ENCODE measurements around the gene EIPR1. TPM values are rescaled to one million over a fixed set of nuclear protein-coding genes. Genes with fewer than 3 reads are reported as not detected.
"Not testable (repeated sequence)": the region's sequence is repeated elsewhere in the genome, so short reads cannot be mapped to it uniquely, and the experiment has no call there.

Gene EIPR1
- total RNA-seq, 1 experiment from 2014 or later: 69.5 TPM

GRCh38 chr2:3298191-3298590 is 79.4 kb downstream of the EIPR1 start:
- in situ Hi-C loops (cut with HindIII; ENCODE audit: low sequenced_read_pairs): no loop called here
- no peak for DNase-seq (ENCODE audit: low spot score)

GRCh38 chr2:3297523-3297922 is 80.1 kb downstream of the EIPR1 start:
- in situ Hi-C loops (cut with HindIII; ENCODE audit: low sequenced_read_pairs): no loop called here
- DNase-seq (ENCODE audit: low spot score): no peak

DNA sequence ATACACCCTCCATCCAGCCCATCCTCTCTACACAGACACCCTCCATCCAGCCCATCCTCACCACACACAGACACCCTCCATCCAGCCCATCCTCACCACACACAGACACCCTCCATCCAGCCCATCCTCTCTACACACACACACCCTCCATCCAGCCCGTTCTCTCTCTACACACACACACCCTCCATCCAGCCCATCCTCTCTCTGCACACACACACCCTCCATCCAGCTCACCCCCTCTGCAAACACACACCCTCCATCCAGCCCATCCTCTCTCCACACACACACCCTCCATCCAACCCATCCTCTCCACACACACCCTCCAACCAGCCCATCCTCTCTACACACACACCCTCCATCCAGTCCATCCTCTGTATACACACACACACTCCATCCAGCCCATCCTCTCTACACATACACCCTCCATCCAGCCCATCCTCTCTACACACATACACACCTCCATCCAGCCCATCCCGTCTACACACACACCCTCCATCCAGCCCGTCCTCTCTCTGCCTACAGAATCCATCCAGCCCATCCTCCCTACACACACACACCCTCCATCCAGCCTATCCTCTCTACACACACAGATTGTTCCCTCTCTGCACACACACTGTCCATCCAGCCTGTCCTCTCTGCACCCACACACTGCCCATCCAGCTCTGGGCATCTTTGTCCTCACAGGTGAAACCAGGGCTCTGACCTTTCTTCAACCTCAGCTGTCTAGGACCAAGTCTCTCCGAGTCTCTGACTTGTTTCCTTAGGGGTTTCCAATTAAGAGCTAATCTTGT is 81.2 kb downstream of the EIPR1 start:
- DNase-seq (ENCODE audit: low spot score): no peak
- in situ Hi-C loops (cut with HindIII; ENCODE audit: low sequenced_read_pairs): no loop called here

DNA sequence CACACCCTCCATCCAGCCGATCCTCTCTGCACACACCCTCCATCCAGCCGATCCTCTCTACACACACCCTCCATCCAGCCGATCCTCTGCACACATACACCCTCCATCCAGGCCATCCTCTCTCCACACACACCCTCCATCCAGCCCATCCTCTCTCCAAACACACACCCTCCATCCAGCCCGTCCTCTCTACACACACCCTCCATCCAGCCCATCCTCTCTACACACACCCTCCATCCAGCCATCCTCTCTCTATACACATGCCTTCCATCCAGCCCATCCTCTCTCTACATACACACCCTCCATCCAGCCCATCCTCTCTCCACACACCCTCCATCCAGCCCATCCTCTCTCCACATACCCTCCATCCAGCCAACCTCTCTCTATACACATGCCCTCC is 83.1 kb downstream of the EIPR1 start:
- in situ Hi-C loops (cut with HindIII; ENCODE audit: low sequenced_read_pairs): no loop called here
- no peak for DNase-seq (ENCODE audit: low spot score)

DNA sequence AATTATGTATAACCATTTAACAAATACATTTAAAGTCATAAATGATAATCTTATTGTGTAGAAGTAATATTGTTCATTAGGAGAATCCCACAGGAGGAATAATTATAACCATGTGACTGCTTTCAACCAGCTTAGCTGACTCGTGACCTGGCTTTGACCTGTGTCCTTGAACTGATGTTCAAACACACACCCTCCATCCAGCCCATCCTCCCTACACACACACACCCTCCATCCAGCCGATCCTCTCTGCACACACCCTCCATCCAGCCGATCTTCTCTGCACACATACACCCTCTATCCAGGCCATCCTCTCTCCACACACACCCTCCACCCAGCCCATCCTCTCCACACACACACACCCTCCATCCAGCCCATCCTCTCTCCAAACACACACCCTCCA is 83.5 kb downstream of the EIPR1 start:
- in situ Hi-C loops (cut with HindIII; ENCODE audit: low sequenced_read_pairs): no loop called here
- no peak for DNase-seq (ENCODE audit: low spot score)

- no peak for DNase-seq (ENCODE audit: low spot score)
Observed at GRCh38 chr2:3293221-3293620, 84.4 kb downstream of the EIPR1 start.

DNA sequence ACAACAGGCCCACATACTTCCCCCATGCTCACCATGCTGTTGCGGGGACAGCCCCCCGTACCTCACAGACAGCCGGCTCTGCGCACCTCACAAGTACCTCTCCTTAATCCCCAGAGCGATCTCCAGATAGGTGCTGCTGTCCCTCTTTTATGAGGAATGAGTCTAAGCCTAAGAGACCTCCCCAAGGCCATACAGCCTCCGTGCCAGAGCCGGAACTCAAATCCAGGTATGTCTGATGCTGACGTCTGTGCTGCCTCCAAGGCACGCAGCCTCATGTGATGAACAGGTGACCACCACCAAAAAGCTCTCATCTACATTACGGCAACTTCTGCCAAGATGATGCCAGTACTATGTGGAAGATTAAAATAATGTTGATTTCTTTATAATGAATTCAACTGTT is 85.2 kb downstream of the EIPR1 start:
- in situ Hi-C loops (cut with HindIII; ENCODE audit: low sequenced_read_pairs): no loop called here

More at GRCh38 chr2:3293221-3293620, 84.4 kb downstream of the EIPR1 start:
- in situ Hi-C loops (cut with HindIII; ENCODE audit: low sequenced_read_pairs): no loop called here

GRCh38 chr2:3291750-3292149 is 85.9 kb downstream of the EIPR1 start:
- no peak for DNase-seq (ENCODE audit: low spot score)
- in situ Hi-C loops (cut with HindIII; ENCODE audit: low sequenced_read_pairs): no loop called here

More for the DNA sequence above, 85.2 kb downstream of the EIPR1 start:
- no peak for DNase-seq (ENCODE audit: low spot score)

DNA sequence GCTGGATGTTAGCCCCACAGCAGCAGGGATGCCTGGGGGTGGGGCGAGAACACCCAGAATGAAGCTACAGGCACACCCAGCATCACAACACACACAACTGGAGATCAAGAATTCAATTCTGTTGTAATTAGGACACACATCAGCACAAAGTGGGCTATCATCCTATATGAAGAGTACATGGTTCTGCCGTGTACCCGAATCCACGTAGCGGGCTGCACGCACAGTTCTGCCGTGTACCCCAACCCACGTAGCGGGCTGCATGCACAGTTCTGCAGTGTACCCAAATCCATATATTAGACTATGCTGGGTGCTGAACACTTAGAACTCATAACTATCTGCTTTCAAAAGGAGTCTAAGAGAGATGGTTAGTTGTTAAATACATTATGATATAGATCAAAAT is 86.5 kb downstream of the EIPR1 start:
- DNase-seq (ENCODE audit: low spot score): no peak
- in situ Hi-C loops (cut with HindIII; ENCODE audit: low sequenced_read_pairs): no loop called here

DNA sequence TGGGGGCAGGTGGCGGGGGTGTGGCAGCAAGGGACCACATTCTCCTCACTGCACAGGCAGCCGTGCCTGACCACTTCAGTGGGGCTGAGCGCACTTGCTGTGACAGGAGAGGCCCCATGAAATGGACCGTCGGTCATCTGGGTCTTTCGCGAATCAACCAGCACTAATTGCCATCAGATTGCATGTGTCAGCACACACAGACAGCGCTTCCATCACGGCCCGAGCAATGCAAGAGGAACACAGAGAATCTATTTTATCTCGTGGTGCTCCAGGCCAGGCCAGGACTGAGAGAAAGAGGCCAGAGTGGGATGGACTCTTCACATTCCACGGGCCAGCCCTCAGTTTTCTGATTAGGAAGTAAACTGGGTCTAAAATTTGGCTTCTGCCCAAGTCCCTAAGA is 87.0 kb downstream of the EIPR1 start:
- in situ Hi-C loops (cut with HindIII; ENCODE audit: low sequenced_read_pairs): no loop called here
- no peak for DNase-seq (ENCODE audit: low spot score)

DNA sequence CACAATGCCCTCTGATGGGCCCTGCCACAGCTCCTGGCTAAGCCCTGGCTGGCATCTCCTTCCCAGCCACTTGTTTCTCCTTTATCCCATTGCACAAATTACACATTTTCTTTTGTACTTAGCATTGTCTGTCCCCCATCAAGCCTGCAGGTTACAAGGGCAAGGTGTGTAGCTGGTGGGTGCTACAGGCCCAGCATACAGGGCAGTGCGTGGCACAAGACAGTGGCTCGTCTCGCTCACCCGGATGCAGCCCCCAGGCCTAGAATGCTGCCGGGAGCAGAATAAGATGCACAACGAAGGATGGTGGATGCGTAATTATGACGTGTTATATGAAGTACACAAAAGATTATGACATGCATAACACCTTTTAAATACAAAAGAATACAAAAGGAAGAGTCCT is 87.6 kb downstream of the EIPR1 start:
- in situ Hi-C loops (cut with HindIII; ENCODE audit: low sequenced_read_pairs): no loop called here
- DNase-seq (ENCODE audit: low spot score): no peak

- in situ Hi-C loops (cut with HindIII; ENCODE audit: low sequenced_read_pairs): no loop called here
- DNase-seq (ENCODE audit: low spot score): no peak
Observed at GRCh38 chr2:3289526-3289925, 88.1 kb downstream of the EIPR1 start.

DNA sequence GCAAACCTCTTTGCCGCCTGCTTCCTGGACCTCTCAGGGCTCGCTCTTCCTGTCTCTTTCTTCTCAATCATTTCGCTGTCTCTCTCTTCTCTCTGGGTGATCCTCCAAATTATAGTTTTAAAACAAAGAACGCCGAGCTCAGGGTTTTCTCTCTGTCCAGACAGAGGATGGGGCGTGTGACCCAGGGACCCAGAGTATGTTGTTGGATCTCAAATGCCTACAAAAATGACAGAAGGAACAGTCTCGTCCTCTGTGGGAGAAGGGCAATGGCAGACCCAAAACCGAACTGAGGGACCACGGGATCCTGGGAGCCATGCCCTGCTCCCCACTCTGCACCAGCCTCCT is 88.5 kb downstream of the EIPR1 start:
- DNase-seq (ENCODE audit: low spot score): no peak
- in situ Hi-C loops (cut with HindIII; ENCODE audit: low sequenced_read_pairs): no loop called here

GRCh38 chr2:3288470-3289170 is 89.0 kb downstream of the EIPR1 start:
- in situ Hi-C loops (cut with HindIII; ENCODE audit: low sequenced_read_pairs): no loop called here
- DNase-seq (ENCODE audit: low spot score): peak; percentile 32

DNA sequence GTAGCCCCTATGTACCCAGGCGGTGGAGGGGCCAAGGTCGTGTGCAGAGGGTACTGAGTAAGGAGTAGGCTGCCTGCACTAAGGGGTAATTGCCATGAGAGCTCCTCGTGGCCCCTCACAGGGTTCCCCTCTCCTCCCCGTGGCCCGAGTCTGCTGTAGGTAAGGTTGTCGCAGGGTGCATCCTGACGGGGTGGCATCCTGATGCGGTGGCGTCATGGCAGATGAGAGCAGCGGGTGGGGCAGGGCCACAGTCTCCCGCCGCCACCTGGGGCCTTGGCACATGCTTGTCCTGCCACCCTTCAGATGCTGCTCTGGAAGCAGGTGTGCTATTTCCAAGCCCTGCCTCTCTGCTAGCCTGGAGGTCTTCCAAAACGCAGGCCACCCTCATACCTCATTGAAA is 89.7 kb downstream of the EIPR1 start:
- no peak for DNase-seq (ENCODE audit: low spot score)
- in situ Hi-C loops (cut with HindIII; ENCODE audit: low sequenced_read_pairs): no loop called here

- DNase-seq (ENCODE audit: low spot score); in situ Hi-C loops (cut with HindIII; ENCODE audit: low sequenced_read_pairs): not testable (repeated sequence)
Observed at GRCh38 chr2:3286646-3287036, 91.0 kb downstream of the EIPR1 start.

GRCh38 chr2:3285901-3286645 is 91.5 kb downstream of the EIPR1 start:
- DNase-seq (ENCODE audit: low spot score): no peak
- in situ Hi-C loops (cut with HindIII; ENCODE audit: low sequenced_read_pairs): no loop called here

- no peak for DNase-seq (ENCODE audit: low spot score)
- in situ Hi-C loops (cut with HindIII; ENCODE audit: low sequenced_read_pairs): no loop called here
Observed at GRCh38 chr2:3284657-3285630, 92.7 kb downstream of the EIPR1 start.
